GM19455 (cell line): ENCODE results near the gene RTBDN.

Experiments
- ATAC-seq: cut with Tn5 transposase; IDR thresholded peaks from one replicate; pipeline ENCODE4 v1.9.1; 2021; ENCODE audit not compliant: unreplicated experiment

RTBDN gene

GRCh38 chr19:12782424-12783290, 51.7 kb downstream of the RTBDN start:
- no peak for ATAC-seq

DNA sequence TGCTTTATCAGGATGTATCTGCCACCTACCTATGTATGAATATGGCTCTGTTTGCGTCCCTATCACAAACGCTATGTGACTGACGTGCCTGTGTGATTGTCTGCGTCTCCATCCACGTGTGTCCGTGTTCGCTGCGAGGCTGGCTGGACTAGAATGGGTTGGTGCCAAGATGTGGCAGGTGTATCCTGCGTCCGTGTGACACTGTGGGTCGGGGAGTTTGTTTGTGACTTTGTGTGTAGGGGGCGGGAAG, 52.3 kb downstream of the RTBDN start:
- no peak for ATAC-seq

DNA sequence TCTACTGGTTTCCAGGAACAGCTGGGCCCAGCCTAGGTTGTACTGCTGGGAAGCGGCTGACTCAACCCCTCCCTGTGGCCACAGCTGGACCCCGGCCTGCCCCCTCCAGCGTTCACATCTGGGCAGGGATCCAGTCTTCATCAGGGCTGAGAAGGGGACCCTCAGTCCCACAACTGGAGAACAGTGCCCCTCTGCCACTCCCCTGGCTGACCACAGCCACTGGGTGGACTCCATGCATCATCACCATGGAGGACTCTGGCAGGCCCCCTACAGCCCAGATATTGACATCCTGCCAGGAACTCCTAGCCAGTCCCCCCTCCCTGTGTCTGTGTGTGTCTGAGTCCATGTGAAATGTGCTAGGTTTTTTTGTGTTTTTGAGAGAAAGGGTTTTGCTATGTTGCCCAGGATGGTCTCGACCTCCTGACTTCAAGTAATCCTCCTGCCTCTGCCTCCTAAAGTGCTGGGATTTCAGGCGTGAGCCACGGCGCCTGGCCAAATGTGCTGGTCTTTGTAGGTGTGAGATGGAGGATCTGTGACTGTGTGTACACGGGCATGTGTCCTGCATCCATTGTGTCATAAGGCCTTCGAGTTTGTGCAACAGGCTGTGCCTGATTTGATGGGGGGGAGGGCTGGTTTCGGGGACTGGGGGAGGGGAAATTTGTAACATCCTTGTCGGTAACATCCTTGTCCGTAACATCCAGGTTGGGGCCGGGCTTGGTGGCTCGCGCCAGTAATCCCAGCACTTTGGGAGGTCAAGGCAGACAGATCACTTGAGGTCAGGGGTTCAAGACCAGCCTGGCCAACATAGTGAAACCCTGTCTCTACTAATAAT, 55.0 kb downstream of the RTBDN start:
- no peak for ATAC-seq

- ATAC-seq, result no peak
Measured at GRCh38 chr19:12778905-12779161, 55.5 kb downstream of the RTBDN start.

- no peak for ATAC-seq
Measured at GRCh38 chr19:12778017-12778904, 56.1 kb downstream of the RTBDN start.

GRCh38 chr19:12777217-12778016, 57.0 kb downstream of the RTBDN start:
- ATAC-seq, result no peak
